Fibroblast of the conjunctiva (primary cell): Measurements from ENCODE around the gene FREM3.

Experiments used
- DNase-seq: peaks from one replicate; pipeline ENCODE4 v3.0.0-alpha.2; 2010; ENCODE audit warnings: low read depth

Gene FREM3

DNA sequence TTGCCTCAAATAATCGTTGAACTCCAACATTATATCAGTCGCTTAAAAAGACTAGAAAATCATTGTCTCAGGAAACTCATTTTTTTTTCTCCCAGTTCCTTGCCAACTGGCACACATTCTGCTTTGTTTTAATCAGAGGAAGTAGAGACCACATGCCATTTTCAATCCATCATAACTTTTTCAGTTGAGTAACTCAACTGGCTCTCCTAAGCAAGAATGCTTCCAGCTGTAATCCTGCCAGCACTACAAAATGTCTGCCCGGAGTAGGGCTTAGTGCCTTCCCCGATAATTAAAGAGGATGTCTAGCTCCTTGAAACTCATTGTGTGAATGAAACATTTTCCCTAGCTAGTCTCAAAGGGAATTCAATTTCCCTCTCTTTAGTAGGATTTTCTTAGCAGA, 33.0 kb downstream of the FREM3 start:
- peak; percentile 64 for DNase-seq

GRCh38 chr4:143658336-143658735, 42.1 kb downstream of the FREM3 start:
- DNase-seq, result no peak

DNA sequence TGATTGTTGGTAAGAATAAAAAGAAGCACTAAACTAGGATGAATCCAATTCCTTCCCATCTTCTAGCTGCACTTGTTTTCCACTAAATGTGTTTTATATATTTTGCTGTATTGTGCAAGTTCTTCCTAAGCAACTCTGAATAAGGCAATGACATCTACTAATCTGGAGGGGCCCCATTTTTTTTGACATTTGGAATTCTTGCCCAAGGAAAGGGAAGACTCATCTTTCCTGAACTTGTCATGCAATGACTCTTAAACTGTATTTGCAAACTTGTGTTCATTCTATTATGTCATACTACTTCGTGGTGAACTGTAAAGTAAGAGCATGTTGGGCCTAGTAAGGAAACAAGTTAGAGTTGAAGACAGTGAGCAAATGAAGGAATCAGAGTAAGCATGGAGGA, 45.9 kb downstream of the FREM3 start:
- DNase-seq, result no peak

GRCh38 chr4:143653031-143653430, 47.4 kb downstream of the FREM3 start:
- DNase-seq, result no peak

GRCh38 chr4:143643399-143643798, 57.1 kb downstream of the FREM3 start:
- DNase-seq, result no peak

- DNase-seq, result no peak
These were observed 57.9 kb downstream of the FREM3 start for GRCh38 chr4:143642611-143643010.

DNA sequence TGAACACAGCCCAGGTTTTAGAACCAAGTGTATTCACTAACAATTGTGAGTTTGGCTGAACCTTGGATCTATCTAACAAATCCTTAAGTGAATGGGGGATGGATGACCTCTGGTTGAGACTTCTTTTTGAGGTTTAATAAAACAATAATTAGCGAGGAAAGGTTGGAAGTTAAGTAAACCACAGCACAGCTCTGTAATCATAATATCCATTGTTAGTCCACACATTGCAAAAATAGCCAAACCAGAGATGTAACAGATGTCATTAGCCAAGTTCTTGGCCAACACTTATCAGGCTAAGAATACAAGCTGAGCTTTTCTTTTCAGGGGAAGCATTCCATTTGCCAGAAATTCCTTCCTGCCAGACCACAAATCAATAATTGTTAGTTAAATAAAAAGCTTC, 59.1 kb downstream of the FREM3 start:
- DNase-seq, result no peak

DNA sequence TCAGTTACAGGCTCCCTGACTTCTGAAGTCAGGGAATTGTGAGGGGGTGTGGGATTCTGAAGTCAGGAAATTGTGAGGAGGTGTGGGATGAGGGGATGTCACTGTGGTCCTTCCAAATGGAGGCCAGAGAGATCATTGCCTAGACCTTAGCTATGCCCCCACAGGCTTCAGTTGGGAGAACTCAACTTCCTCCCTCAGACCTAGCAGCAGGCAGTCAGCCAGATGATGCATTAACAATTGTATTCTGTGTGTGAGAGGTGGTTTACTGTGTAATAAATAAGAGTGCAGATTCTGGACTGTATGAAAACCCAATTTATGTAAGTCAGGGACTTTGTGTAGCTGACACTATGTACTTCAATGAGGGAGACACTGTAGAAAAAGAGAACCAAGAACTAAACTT, 65.7 kb downstream of the FREM3 start:
- no peak for DNase-seq

GRCh38 chr4:143633833-143634232, 66.6 kb downstream of the FREM3 start:
- DNase-seq, result no peak

GRCh38 chr4:143626134-143626911, 74.2 kb downstream of the FREM3 start:
- peak; percentile 30 for DNase-seq

GRCh38 chr4:143625632-143626031, 74.8 kb downstream of the FREM3 start:
- DNase-seq, result no peak

- no peak for DNase-seq
These were observed 76.6 kb downstream of the FREM3 start for GRCh38 chr4:143623896-143624295.

DNA sequence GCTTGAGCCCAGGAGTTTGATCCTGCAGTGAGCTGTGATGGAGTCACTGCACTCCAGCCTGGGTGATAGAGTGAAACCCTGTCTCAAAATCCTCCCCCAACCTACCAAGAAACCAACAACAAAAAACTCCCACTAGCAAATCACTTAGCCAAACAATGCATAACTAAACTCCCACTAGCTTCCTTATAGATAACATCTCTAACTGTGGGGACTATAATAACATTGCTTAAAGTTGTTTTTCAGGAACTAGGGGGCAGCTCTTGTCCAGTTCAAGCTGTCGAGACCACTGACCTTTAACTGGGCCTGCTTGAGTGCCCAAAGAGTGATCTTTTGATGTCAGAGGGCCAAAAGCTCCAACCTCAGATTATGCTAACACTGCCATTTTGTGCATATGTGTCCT, 81.7 kb downstream of the FREM3 start:
- no peak for DNase-seq

DNA sequence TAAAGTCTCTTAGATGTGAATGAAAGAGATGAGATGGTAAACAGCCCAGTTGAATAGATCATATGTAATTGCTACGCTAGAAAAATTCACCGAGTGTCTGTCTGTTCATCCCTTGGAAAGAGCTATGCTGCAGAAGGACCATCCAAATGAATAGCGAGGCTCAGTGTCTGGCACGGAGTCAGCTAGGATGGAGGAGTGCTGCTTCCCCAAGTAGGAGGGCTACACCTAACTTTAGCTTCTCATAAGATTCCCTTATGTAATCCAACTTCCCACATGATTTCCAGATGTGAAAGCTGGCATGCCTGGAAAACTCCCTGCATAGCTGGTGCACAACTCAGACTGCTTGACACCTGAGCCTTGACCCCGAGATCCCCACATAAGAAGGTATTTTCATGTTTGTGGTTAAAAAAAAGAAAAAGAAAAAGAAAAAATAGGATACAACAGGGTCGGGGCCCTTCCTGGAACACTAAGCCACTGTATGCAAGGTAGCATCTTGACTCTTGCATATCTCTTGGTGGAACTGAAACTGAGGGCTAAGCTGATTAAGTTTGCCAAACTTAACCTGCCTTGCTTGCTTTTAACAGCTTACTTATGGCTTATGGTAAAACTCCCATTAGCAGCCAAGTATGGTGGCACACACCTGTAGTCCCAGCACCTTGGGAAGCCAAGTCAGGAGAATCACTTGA, 82.3 kb downstream of the FREM3 start:
- DNase-seq, result no peak

DNA sequence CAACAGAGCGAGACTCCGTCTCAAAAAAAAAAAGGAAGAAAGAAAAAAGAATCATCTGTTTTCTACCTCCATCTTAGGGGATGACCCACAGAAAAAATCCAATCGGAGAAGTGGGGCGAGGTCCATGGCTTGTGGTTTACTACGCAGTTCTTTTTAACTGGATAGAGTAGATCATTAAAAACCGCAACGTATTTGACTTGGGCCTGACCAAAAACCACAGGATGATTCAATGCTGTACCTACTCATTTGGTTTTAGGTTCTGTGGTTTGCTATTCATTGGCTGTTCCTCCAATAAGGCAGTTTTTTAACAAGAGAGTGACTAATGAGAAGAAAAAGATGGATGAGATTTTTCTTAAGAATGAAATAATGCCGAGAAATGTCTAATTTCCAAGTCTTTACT, 83.7 kb downstream of the FREM3 start:
- no peak for DNase-seq

- DNase-seq, result no peak
These were observed 91.0 kb downstream of the FREM3 start for GRCh38 chr4:143609492-143609891.

DNA sequence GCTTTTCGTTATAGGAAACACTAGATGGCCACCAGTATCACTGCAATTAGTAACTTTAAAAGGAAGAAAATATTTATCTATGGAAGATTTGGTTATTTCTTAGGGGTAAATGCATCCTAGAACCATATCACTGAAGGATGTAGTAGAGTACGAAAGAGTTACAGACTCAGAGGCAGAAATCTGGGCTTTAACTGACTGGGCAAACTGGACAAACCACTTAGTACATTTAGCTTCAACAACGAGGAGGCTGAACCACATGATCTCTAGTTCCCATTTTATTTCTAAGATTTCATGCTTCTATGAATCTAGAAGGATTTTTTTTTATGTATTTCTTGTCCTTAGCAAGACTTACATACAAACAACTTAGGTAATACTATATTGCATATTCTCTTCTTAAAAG, 94.0 kb downstream of the FREM3 start:
- no peak for DNase-seq

GRCh38 chr4:143599827-143600226, 100.6 kb downstream of the FREM3 start:
- no peak for DNase-seq

DNA sequence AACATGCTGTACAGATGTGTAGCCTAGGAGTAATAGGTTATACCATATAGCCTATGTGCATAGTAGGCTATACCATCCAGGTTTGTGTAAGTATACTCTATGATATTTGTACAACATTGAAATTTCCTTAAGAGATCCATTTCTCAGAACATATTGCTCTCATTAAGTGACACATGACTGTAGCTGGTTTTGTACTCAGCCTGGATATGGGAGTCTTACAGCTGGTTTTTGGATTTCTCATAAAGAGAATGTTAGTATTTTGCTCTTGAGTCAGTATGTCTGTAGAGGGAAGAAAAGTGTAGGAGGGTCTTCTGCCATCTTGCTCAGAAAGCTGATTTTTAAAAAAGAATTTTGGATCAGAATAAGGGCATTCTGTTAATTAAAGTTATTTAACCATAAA, 101.7 kb downstream of the FREM3 start:
- no peak for DNase-seq

DNA sequence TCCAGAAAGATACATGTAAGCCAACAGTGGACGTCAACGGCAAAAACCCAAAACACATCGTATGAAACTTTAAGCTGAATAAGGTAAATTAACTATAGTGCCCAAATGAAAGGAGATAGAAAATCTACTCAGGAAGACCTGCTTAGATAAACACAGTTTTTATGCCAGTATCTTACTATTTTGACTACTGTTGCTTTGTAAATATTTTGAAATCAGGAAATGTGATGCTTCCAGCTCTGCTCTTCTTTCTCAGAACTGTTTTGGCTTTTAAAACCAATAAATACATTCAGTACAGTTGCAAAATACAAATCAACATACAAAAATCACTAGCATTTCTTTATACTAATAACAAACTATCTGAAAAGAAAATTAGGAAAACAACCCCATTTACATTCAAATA, 103.2 kb downstream of the FREM3 start:
- no peak for DNase-seq

DNA sequence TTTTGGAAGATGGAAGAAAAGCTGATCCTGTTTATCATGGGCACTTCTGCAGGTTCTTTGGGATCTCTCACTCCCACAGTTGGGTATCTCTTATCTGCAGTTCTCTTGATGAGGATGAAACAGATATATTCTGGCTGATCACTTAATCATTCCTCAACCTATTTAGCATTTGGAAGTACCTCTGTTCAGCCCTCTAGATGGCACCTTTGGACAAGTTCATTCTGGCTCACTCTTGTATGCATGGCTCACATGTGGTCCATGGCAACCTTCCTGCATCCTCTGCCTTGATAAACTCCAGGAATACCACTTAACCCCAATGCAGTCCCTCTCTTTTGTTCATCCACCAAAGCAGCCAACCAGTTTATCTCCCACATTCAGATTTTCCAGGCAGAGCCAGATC, 112.8 kb downstream of the FREM3 start:
- no peak for DNase-seq

- no peak for DNase-seq
These were observed 114.4 kb downstream of the FREM3 start for GRCh38 chr4:143586080-143586479.

DNA sequence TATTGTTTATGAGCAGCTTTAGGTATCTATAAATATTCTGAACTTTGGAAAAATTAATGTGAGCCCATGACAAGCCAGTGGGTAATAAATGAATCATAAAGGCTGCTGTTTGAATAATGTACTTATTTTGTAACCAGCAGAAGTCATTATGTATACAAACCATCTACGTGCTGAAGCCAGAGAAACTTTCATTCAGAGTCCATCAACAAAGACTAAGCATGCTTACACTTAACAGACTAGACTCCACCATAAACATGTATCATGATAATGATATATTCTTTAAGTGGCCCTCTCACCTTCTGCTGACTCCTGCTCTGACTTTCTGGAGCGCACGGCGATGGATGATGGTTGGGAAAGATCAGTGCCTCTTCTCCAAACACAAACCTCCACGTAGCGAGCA, 114.9 kb downstream of the FREM3 start:
- DNase-seq, result no peak
